ENCODE measurements around the gene UROC1.
"Not testable (repeated sequence)": the region's sequence is repeated elsewhere in the genome, so short reads cannot be mapped to it uniquely, and the experiment has no call there.

UROC1 gene

DNA sequence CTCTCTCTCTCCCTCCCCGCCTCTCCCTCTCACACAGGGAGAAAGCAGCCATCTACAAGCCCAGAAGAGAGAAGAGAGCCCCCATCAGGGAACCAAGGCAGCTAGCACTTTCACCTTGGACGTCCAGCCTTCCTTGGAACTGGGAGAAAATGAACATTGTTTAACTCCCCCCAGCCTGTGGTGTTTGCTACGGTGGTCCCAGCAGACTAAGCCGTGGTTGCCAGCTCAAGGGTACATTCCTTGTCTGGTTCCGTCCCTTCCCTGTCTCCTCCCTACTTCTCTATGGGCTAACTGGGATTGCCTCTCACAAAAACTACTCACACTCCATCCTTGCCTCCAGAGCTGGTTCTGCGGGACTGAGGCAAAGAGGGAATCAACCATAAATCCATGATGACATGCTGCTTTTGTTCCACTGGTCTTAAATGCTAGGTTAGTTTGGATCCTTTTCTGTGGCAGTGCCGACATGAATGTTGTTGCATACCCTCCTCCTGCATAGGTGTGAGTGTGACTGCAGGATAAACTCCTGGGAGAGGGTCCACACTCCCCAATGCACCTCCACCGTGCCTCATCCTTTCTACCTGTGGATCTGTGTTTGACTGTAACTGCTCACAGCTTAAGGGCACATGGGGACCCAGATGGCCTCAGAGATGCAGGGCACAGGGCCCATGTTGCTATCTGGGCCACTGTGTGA lies 29.1 kb upstream of the UROC1 start:
- no peak for DNase-seq (ENCODE audit: low read depth)

DNA sequence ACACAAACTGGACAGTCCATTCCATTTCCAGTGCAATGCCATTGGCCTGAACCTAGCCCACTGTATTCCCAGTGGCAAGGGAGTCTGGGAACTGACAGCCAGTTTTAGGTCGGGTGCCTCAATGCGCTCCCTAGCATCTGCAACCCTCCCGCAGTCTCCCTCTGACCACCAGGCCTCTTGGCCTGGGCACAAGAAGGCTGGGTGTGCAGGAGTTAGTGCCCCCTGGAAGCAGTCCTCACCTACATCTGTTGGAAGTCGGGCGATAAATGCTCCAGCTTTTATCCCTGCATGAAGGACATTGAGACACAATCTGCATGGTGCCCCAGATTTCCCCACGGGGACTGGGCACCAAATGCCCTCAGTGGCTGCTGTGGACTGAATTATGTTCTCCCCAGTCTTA lies 28.4 kb upstream of the UROC1 start:
- no peak for DNase-seq (ENCODE audit: low read depth)

DNA sequence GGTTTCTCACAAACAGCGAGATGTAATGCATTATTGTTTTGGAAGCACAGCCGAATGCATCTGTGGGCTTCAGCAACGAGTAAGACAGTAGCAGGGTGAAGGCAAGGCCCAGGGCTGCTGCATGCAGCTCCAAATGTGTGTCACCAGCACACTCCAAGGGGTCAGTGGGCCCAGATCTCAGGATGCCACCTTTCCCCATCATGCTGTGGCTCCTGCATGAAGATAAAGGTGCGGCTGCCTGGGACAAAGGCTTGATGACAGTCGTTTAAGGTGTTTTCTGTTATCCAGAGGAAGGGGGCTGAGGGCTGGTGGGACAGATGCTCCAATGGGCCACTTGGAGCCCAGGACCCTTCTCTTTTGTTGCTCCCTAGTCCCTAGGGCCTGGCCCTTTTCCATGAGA lies 28.0 kb upstream of the UROC1 start:
- DNase-seq (ENCODE audit: low read depth): no peak

DNA sequence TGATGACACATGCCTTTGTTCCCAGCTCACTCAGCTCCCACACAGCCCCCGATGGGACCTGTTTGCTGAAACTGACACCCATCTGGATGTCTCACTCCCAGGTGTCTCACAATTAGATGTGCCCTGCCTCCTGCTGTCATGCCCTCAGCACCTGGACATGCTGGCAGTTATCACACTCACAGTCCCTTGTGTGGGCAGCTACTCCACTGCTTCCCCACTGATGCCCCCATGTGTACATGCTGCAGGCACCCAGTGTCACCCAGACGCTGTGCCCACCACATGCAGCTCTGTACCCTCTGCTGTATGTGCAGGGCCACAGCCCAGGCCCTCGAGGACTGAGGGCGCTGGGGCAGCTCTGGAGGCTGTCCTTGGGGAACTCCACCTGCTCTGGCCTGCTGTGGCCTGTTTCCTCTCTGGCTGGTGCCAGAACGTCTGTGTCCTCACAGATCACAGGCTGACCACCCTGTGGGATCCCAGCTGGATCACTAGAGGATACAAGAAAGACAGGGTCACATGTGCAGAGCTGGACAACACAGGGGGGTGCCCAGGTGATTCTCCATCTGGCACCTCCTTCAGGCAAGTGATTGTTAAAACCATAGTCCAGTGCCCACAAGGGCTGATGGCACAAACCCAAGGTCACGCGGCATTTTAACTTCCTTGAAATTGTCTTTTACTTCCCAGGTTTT lies 27.2 kb upstream of the UROC1 start:
- no peak for DNase-seq (ENCODE audit: low read depth)

DNA sequence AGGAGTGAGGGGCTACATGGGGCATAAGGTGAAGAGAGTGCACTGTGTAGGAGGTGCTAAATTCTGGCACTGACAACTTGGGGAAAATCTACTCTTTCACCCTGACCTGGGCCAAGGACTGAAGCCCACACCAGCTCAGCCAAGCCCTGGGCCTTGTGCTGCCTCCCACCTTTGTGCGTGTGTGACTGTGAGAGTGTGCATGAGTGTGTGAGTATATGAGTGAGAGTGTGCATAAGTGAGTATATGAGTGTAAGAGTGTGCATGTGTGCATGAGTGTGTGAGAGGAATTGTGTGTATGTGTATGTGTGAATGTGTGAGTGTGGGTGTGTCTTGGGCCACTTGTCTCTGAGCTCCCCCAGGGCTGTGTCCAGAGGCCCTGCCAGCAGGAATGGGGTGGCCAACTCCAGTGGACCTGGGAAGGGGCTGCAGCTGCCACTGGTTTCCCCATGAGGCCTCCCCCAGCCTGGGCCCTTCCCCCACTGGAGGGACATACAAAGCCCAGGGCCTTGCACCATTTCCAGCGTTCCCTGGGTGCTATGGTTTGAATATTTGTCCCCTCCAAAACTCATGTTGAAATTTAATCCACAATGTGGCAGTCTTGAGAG lies 26.0 kb upstream of the UROC1 start:
- no peak for DNase-seq (ENCODE audit: low read depth)

DNA sequence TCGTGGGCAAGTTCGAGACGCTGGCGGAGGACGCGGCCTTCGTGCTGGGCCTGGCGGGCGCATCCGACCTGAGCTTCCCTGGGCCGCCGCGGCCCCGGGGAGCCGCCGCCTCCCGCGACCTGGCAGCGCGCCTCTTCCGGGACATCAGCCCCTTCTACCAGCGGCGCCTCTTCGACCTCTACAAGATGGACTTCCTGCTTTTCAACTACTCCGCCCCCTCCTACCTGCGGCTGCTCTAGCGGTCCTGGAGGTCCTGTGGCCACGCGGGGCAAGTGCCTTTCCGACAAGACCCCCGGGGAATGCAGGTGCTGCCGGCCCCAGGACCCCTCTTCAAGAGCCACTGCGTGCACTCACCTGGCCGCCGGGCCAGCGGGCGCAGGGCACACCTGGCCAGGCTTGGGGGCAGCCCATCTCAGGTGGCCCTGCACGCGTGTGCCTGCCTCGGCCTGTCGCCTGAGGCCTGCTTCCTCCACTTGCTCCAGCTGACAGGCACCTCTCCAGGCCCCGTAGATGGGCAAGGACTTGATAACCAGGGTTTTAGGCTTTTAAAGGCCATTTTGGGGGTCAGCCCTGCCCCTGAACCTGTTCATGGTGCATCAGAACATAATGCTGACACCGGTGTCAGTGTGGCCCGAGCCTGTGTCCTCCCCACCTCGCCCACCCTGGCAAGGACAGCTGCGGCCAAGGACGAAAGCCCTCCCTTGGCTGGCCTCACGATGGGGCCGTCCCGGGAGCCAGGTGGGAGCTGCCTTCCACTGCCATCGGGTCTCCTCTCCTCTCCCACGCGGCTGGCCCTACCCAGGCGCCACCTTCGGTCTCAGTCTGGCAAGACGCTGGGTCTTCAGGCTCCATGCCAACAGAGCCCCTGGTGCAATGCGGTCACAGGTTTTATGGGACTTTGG lies 25.0 kb upstream of the UROC1 start:
- no peak for DNase-seq (ENCODE audit: low read depth)

DNA sequence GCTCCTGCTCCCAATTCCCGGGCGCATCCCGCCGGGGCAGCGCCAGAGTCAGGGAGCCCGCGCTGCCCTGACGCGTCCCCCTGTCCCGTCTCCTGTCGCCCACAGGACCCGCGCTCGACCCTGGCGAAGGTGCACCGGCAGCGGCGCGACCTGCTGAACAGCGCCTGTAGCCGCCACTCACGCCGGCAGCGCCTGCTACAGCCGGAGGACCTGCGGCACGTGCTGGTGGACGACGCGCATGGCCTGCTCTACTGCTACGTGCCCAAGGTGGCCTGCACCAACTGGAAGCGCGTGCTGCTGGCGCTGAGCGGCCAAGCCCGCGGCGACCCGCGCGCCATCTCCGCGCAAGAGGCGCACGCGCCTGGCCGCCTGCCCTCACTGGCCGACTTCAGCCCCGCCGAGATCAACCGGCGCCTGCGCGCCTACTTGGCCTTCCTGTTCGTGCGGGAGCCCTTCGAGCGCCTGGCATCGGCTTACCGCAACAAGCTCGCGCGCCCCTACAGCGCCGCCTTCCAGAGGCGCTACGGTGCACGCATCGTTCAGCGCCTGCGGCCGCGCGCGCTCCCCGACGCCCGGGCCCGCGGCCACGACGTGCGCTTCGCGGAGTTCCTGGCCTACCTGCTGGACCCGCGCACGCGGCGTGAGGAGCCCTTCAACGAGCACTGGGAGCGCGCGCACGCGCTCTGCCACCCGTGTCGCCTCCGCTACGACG lies 24.2 kb upstream of the UROC1 start:
- no peak for DNase-seq (ENCODE audit: low read depth)

DNA sequence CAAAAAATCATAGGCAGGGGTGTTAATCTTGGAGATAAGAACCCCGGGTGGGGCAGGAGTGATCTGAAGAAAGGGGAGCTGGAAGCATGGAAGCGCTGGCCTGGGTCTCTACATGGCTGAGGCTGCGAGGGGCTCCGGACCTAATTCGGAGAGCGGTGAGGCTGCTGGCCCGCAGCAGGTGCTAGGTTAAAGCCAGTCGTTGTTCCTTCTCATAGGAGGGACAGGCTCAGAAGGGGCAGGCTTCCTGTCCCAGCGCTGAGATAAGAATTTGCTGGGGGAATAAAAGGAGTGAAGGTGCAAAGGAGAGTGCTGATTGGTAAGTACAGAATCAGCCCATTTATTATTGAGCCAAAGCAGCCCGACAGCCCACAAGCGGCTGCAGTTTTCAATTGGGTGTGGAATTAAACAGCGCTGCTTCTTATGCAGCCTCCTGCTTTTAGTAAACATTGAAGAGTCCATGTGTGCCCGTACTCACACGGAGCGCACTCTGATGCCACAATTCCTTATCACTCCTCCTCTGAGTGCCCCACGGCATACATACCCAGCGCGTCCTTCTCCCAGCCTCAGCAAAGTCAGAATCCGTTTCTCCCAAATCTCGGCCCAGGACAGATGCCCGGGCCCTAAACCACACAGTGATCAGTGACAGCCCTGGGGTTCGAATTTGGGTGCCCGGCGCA lies 23.5 kb upstream of the UROC1 start:
- DNase-seq (ENCODE audit: low read depth): no peak

DNA sequence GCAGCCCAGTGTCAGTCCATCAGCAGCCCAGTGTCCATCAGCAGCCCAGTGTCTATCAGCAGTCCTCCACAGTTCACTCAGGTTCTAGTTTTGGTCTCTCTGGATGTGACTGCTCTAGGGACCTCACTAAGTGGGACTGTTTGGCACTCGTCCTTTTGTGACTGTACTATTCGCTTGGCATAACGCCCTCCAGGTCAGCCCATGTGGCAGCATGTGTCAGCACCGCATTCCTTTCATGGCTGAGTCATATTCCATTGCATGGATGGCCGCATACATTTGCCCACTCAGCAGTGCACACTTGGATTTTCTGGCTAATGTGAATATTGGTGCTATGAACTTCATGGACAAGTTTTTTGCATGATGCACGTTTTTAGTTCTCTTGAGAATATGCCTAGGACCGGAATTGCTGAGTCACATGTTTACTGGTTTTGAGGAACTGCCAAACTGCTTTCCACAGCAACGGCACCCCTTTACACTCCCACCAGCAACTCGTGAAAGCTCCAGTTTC lies 22.8 kb upstream of the UROC1 start:
- peak; percentile 96 for DNase-seq (ENCODE audit: low read depth)

DNA sequence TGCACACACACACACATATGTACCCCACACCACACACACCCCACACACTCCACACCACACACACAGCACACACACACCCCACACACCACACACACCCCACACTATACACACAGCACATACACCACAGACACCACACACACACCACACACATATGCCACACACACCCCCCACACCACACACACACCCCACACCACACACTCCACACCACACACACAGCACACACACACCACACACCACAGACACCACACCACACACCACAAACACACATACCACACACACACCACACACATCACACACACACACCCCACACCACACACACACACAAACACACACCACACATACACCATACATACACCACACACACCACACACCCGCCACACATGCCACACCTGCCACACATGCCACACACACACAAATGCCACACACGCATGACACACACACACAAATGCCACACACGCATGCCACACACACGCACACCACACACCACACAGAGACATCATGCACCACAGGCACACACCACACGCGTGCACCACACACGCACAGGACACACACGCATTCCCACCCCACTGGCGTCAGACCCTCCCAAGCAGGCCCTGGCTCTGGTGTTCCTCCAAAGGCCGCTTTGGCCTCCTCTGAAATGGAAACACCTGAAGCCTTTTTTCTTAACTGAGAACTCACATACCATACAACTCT lies 22.1 kb upstream of the UROC1 start:
- DNase-seq (ENCODE audit: low read depth): no peak

DNA sequence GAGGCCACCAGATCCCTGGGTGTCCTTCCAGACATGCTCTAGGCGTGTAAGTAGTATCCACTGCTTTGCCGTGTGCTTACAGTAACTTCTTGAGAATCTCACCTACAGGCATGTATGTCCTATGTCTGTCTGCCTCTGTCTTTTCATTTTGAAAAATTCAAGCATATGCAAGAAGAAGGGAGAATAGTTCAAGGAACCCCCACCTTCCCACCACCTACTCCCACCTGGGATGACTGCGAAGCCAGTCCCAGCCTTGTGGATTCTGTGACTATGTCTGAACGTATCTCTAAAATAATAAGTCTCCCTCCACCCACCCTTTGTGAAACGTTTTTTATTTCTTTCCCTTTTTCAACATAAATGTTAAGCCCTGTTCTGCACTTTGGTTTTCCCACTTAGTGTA lies 21.4 kb upstream of the UROC1 start:
- no peak for DNase-seq (ENCODE audit: low read depth)

DNA sequence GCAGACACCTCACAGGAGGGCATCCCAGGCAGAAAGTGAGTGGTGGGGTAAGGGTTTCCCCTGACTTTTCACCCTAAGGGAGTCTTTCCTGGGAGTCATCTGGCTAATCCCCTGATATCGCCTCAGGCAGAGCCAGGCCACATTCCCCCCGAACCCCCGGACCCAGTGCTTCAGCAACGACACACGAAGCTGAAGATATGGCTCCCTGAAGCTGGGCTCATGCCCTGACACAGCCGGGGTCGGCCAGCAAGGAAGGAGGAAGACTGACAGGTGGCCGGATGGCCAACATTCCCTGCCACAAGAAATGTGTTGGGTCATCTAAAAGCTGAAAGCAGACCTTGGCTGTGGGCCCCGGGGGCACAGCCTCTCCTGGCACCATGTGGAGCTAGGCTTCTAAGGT lies 20.7 kb upstream of the UROC1 start:
- DNase-seq (ENCODE audit: low read depth): no peak

DNA sequence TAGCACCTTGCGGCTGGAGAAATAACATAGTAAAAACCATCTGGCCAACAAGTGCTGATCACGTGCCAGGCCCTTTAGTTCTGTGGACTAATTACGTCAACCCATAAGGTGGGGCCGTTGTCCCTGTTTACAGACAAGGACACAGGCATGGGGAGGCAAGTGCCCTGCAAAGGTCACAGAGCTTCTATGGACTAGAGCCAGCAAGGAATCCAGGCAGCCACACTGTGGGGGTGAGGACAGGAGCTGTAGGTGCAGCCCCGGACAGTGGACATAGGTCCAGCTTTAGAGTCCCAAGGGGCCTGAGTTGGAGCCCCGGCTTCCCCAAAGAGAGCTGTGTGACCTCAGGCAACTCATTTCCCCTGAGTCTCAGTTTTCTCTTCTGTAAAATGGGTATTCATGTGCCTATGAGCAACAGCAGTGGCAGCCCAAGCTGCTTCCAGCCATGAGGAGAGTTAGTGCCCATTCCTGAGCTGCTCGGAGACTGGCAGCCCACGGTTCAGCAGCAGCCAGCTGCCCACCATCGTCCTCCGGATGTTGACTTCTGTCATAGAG lies 20.2 kb upstream of the UROC1 start:
- no peak for DNase-seq (ENCODE audit: low read depth)

DNA sequence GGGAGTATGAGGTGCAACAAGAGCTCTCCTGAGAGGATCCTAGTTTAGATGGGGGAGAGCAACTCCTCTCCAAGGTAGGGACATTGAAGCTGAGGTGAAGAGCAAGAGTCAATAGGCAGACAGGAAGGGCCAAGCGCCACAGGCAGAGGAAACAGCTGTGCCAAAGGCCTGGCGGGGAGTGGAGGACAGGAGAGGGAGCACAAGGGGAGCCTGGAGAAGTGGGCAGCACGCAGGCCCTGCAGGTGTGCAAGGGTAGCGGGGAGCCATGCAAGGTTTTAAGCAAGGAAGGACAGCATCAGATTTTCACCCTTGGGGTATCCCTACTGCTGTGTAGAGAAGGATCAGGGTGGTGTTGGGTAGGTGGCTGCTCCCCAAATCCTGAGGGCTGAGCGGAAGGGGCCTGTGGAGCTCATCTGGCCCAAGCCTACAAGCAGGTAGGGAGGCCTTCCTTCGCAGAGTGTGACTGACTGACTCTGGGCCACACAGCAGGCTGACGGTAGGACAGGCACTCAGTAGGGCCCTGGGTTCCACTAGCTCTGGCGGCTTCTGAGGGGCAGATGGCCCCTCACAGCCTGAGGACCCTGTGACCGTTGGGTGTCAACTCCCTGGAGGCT lies 19.6 kb upstream of the UROC1 start:
- DNase-seq (ENCODE audit: low read depth): no peak

DNA sequence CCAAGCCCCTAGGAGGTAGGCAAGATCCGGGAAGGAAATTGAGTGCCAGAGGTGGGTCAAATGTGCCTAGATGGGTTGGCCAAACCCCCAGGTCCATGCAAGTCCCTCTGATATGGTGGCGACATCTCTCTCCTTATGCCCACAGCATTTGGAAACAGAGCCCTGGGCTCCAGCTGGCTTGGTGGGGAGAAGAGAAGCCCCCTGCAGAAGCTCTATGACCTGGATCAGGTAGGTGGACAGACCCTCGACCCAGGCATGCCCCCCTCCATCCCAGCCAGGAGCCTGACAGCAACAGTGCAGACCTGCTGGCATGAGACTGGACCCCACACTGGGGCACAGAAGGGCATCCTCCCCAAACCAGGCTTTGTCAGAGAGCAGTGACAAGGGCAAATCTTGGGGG lies 18.6 kb upstream of the UROC1 start:
- no peak for DNase-seq (ENCODE audit: low read depth)

DNA sequence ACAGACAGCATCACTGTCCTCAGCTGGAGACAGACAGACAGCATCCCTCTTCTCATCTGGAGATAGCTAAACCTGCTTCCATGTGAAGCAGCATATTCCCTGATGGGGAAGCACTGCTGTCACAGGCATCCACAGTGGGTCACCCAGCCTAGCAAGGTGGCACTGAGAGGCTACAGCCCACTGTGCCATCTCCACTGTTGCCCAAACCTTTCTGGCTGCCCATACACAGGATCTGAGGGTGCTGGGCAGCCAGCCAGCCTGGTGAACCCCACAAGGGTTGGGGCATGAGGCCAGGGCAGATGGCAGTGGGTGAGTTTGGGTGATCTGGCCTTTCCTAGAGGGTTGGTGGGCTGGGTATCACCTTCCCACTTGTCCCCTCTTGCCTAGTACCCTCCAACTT lies 18.1 kb upstream of the UROC1 start:
- DNase-seq (ENCODE audit: low read depth): no peak

DNA sequence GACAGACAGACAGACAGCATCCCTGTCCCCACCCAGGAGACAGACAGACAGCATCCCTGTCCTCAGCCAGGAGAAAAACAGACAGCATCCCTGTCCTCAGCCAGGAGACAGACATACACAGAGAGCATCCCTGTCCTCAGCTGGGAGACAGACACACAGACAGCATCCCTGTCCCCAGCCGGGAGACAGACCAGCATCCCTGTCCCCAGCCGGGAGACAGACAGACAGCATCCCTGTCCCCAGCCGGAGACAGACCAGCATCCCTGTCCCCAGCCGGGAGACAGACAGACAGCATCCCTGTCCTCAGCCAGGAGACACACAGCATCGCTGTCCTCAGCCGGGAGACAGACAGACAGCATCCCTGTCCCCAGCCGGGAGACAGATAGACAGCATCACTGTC lies 17.1 kb upstream of the UROC1 start:
- not testable (repeated sequence) for DNase-seq (ENCODE audit: low read depth)

DNA sequence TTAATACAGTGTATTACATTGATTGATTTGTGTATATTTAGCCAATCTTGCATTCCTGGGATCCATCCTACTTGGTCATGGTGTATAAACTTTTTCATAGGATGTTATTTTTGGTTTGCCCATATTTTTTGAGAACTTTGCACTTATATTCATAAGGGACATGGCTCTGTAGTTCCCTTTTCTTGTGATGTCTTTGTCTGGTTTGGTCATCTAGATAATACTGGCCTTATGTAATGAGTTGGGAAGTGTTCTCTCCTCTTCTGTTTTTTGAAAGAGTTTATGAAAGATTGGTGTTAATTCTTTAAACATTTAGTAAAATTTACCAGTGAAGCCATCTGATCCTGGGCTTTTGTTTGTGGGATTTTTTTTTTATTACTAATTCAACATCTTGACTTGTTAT lies 15.9 kb upstream of the UROC1 start:
- no peak for DNase-seq (ENCODE audit: low read depth)

DNA sequence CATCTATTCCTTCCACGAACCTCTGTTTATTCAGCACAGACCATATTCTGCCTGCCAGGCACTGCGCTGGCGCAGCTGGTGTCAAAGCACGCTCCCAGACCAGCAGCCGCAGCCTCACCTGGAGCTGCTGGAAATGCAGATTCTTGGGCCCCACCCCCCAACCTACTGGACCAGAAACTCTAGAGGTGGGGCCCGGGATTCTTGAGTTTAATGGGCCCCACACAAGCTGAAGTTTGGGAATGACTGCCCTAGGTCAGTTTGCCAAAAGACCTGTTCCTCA lies 13.4 kb upstream of the UROC1 start:
- no peak for DNase-seq (ENCODE audit: low read depth)

All from EH (cell line).